IMR-90 (cell line): ENCODE measurements around the gene PEAK1. TPM values are rescaled to one million over a fixed set of nuclear protein-coding genes. Genes with fewer than 3 reads are reported as not detected.

Experiments used
- ATAC-seq: fragments of 200-7000 bp; cut with Tn5 transposase; 2 replicates; pipeline ENCODE4 v1.9.1; 2020; ENCODE audit warnings: low read depth, mild to moderate bottlenecking, moderate library complexity
- BruUV-seq: library from RNA; stranded (reverse); fragments of 400-500 nt; replicated peaks from 2 replicates; lab custom pipeline; 2021; lab: Mats Ljungman, UMichigan
- CTCF ChIA-PET: fragments of 300-600 bp; formaldehyde crosslinking; extraction: SDS; loops from one replicate; lab custom pipeline; 2021; ENCODE audit warnings: antibody characterized with exemption; lab: Yijun Ruan, JAX
- POLR2A ChIA-PET: fragments of 300-600 bp; sonication (Branson Sonifier 250); formaldehyde crosslinking; loops from one replicate; lab custom pipeline; 2022; ENCODE audit warnings: antibody characterized with exemption; ENCODE audit not compliant: unreplicated experiment; lab: Charles Lee
- DNase-seq: peaks from one replicate; pipeline ENCODE4 v3.0.0; 2013
- H2AFZ ChIP-seq: replicated peaks from 2 replicates; pipeline ENCODE3; 2013; ENCODE audit warnings: low read length, mild to moderate bottlenecking; ENCODE audit not compliant: poor library complexity
- H2AK5ac ChIP-seq: 2 replicates; pipeline ENCODE4 v1.6.1; 2013; ENCODE audit warnings: low read depth, low read length, inconsistent platforms
- H2AK9ac ChIP-seq: replicated peaks from 2 replicates; pipeline ENCODE3; 2013; ENCODE audit warnings: mild to moderate bottlenecking, low read depth, low read length, moderate library complexity; ENCODE audit not compliant: poor library complexity
- H2BK120ac ChIP-seq: 2 replicates; pipeline ENCODE4 v1.6.1; 2013; ENCODE audit warnings: low read depth, low read length, inconsistent platforms
- H2BK15ac ChIP-seq: 3 replicates; pipeline ENCODE4 v1.6.1; 2013; ENCODE audit warnings: low read depth, low read length, inconsistent platforms
- H2BK20ac ChIP-seq: 2 replicates; pipeline ENCODE4 v1.6.1; 2013; ENCODE audit warnings: low read depth, mild to moderate bottlenecking, inconsistent platforms, low read length, moderate library complexity
- H2BK5ac ChIP-seq: 2 replicates; pipeline ENCODE4 v1.6.1; 2013; ENCODE audit warnings: mild to moderate bottlenecking, low read depth, low read length, inconsistent platforms; ENCODE audit not compliant: poor library complexity, severe bottlenecking
- H3K14ac ChIP-seq: replicated peaks from 2 replicates; pipeline ENCODE4 v1.6.1; 2013; ENCODE audit warnings: low read depth, low read length, inconsistent platforms
- H3K18ac ChIP-seq: 2 replicates; pipeline ENCODE4 v1.6.1; 2013; ENCODE audit warnings: low read depth, low read length, control low read depth
- H3K23ac ChIP-seq: 2 replicates; pipeline ENCODE4 v1.6.1; 2013; ENCODE audit warnings: low read depth, low read length, inconsistent platforms
- H3K27ac ChIP-seq: 2 replicates; pipeline ENCODE4 v1.5.1; 2013; ENCODE audit warnings: mild to moderate bottlenecking, control low read depth, low read length; ENCODE audit not compliant: insufficient read depth
- H3K27me3 ChIP-seq: 2 replicates; pipeline ENCODE4 v1.6.1; 2013; ENCODE audit warnings: low read length; ENCODE audit not compliant: control insufficient read depth, insufficient read depth
- H3K36me3 ChIP-seq: 2 replicates; pipeline ENCODE4 v1.6.1; 2013; ENCODE audit warnings: low read length, mixed read lengths; ENCODE audit not compliant: control insufficient read depth, insufficient read depth
- H3K4ac ChIP-seq: 2 replicates; pipeline ENCODE4 v1.6.1; 2013; ENCODE audit warnings: low read depth, low read length, inconsistent platforms
- H3K4me1 ChIP-seq: 2 replicates; pipeline ENCODE4 v1.6.1; 2013; ENCODE audit warnings: low read length, mixed read lengths; ENCODE audit not compliant: control insufficient read depth, insufficient read depth
- H3K4me2 ChIP-seq: 2 replicates; pipeline ENCODE4 v1.6.1; 2013; ENCODE audit warnings: low read depth, mild to moderate bottlenecking, control low read depth, low read length, moderate library complexity
- H3K4me3 ChIP-seq: 2 replicates; pipeline ENCODE4 v1.5.1; 2013; ENCODE audit warnings: low read depth, mild to moderate bottlenecking, control low read depth, low read length, moderate library complexity; ENCODE audit not compliant: insufficient read depth
- H3K56ac ChIP-seq: 2 replicates; pipeline ENCODE4 v1.6.1; 2013; ENCODE audit warnings: low read length, inconsistent platforms; ENCODE audit not compliant: insufficient read depth; ENCODE audit errors: extremely low read depth
- H3K79me1 ChIP-seq, 2 experiments: 2 replicates each; pipeline ENCODE4 v1.6.1; 2013; ENCODE audit warnings: low read length in 2 of 2, inconsistent platforms in 1 of 2, low read depth in 1 of 2
- H3K9ac ChIP-seq: 2 replicates; pipeline ENCODE4 v1.6.1; 2013; ENCODE audit warnings: low read depth, low read length, control low read depth
- H3K9me1 ChIP-seq: 2 replicates; pipeline ENCODE4 v1.6.1; 2013; ENCODE audit warnings: low read length, inconsistent platforms; ENCODE audit not compliant: insufficient read depth
- H3K9me3 ChIP-seq: 2 replicates; pipeline ENCODE4 v1.6.1; 2013; ENCODE audit warnings: low read length; ENCODE audit not compliant: control insufficient read depth, insufficient read depth
- H4K20me1 ChIP-seq: 2 replicates; pipeline ENCODE4 v1.6.1; 2013; ENCODE audit warnings: low read length, inconsistent platforms; ENCODE audit not compliant: insufficient read depth
- H4K5ac ChIP-seq: 2 replicates; pipeline ENCODE4 v1.6.1; 2013; ENCODE audit warnings: mild to moderate bottlenecking, low read depth, low read length, control low read depth
- H4K8ac ChIP-seq, 2 experiments: 2 replicates each; pipeline ENCODE4 v1.6.1; 2013; ENCODE audit warnings: low read depth in 2 of 2, low read length in 2 of 2, control low read depth in 1 of 2, inconsistent platforms in 1 of 2
- H4K91ac ChIP-seq: 2 replicates; pipeline ENCODE4 v1.6.1; 2013; ENCODE audit warnings: low read depth, low read length, inconsistent platforms; ENCODE audit not compliant: insufficient read depth
- CEBPB ChIP-seq: IDR thresholded peaks from 2 replicates; pipeline ENCODE4 v1.6.1; 2012; ENCODE audit warnings: low read depth, low read length, improper control_type of control experiment
- POLR2A ChIP-seq: IDR thresholded peaks from 2 replicates; pipeline ENCODE4 v1.6.1; 2012; ENCODE audit warnings: mild to moderate bottlenecking, low read depth, low read length
- WGBS, 2 experiments: methylation state at CpG; one replicate each; pipeline versions ENCODE4 v1.1.5 to v1.1.7; 2013; ENCODE audit warnings: missing lambda C conversion rate in 2 of 2; ENCODE audit not compliant: insufficient read length in 1 of 2; ENCODE audit errors: extremely low coverage in 2 of 2; 5-methylcytosine and 5-hydroxymethylcytosine counted together
- dilution Hi-C: fragments of 300-500 bp; cut with HindIII; formaldehyde crosslinking; loops from one replicate; pipeline ENCODE4 v1.14.3; 2018; ENCODE audit warnings: low sequenced_read_pairs; ENCODE audit not compliant: unreplicated experiment
- in situ Hi-C: fragments of 300-500 bp; cut with MboI; formaldehyde crosslinking; loops from 3 replicates; pipeline ENCODE4 v1.14.3; 2019; ENCODE audit warnings: low sequenced_read_pairs, inconsistent platforms, mixed read lengths
- intact Hi-C: fragments of 100-400 bp; cut with micrococcal nuclease; formaldehyde crosslinking; loops from 2 replicates; pipeline ENCODE4 v1.10.0; 2022
- polyA plus RNA-seq, 3 experiments: library from polyadenylated mRNA; depleted of rRNA; stranded (reverse); fragments of >200 nt; gene quantifications; 2 replicates each; pipeline ENCODE4 v1.2.3, GENCODE V29; 2012; ENCODE audit warnings: low replicate concordance in 1 of 3
- total RNA-seq: library from RNA; depleted of rRNA; stranded (reverse); fragments of >200 nt; gene quantifications from 2 replicates; pipeline ENCODE4 v1.2.3, GENCODE V29; 2012

PEAK1 gene
- total and polyA plus RNA-seq, 2 of the 4 experiments (the other 2 are of a cell fraction), result 21.5 to 43.9 TPM

DNA sequence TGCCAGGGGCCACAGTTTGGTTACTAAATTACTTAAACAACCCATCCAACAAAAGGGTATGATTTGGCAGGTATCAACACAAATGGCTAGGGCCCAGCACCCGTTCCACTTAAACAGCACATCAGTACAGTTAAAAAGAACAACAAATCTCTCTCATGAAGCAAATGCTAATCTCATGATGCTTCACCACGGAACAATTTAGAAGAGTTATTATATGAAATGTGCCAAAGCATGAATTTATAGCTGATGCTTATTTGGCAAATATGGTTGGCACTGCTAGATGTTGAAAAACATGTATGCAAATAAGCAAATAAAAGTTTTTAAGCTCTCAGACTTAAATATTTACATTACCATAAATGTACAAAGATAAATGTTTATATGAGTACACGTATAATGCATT is 2.3 kb downstream of the PEAK1 start:
- DNase-seq, result peak; percentile 9
- H3K9me3 ChIP-seq, result no peaks in the 10 kb centered on the region
- peak overlapping the region; percentile 48; the same call in 1 of the 2 replicates for H3K23ac ChIP-seq
- H2AK5ac ChIP-seq, result peak overlapping the region; percentile 67; the same call in 1 of the 2 replicates
- H2BK15ac ChIP-seq, result peak overlapping the region; percentile 87; the same call in 2 of the 3 replicates
- POLR2A ChIA-PET, result interaction anchor here (0.6 kb wide), 1 partner anchor 71 kb away, joined by 3 read pairs; no protein-coding TSS in a partner anchor
- H2BK5ac ChIP-seq, result peak overlapping the region; percentile 91
- no peak overlapping the region for H2AK9ac ChIP-seq
- 0 out of 2 replicates have a peak overlapping the region, but pooled peaks have one; percentile 7 for H3K9ac ChIP-seq
- peak overlapping the region; percentile 80 for H3K18ac ChIP-seq
- in situ Hi-C loops (no loop called here), intact Hi-C loops (loop anchor here (1.0 to 2.0 kb wide), 2 partner anchors 79 to 299 kb away; no protein-coding TSS in a partner anchor), dilution Hi-C loops (no loop called here)
- H3K4ac ChIP-seq, result peak overlapping the region; percentile 83
- H2AFZ ChIP-seq, result no peak overlapping the region
- peak overlapping the region; percentile 97 for H3K4me2 ChIP-seq
- TF ChIP-seq CEBPB (no peak), POLR2A (no peak)
- no peak for ATAC-seq
- no peak overlapping the region for H3K4me3 ChIP-seq
- H4K91ac ChIP-seq, result peak overlapping the region; percentile 43; the same call in 1 of the 2 replicates
- peak overlapping the region; percentile 77; the same call in 1 of the 2 replicates for H3K27ac ChIP-seq
- peaks cover 17 to 66% of the 10 kb centered on the region in 2 experiments for H3K79me1 ChIP-seq
- peaks cover 11% of the 10 kb centered on the region for H3K9me1 ChIP-seq
- CTCF ChIA-PET, result no interaction called here
- H4K5ac ChIP-seq, result no peak overlapping the region
- peak overlapping the region; percentile 36 for H2BK120ac ChIP-seq
- no TSS peak for BruUV-seq
- H3K56ac ChIP-seq, result no peak overlapping the region; the same call in 1 of the 2 replicates
- H3K4me1 ChIP-seq, result peaks cover 12% of the 10 kb centered on the region
- H4K8ac ChIP-seq, result no peak overlapping the region; a peak in 1 of 4 replicates
- H2BK20ac ChIP-seq, result peak overlapping the region; percentile 43
- no peaks in the 10 kb centered on the region for H3K36me3 ChIP-seq
- H3K27me3 ChIP-seq, result no peaks in the 10 kb centered on the region
- peaks cover 54% of the 10 kb centered on the region for H4K20me1 ChIP-seq
- H3K14ac ChIP-seq, result peak overlapping the region; percentile 34
- no CpG with 5 or more reads among the region's 3 CpGs for whole genome bisulfite sequencing, 2 experiments
